EL (cell line): ENCODE results near the gene TIMM22.
A peak's percentile ranks its signal among the peaks of the same experiment; 100 is the strongest.
"Not testable (repeated sequence)": the region's sequence is repeated elsewhere in the genome, so short reads cannot be mapped to it uniquely, and the experiment has no call there.

Experiments
- DNase-seq: peaks from one replicate; pipeline ENCODE4 v3.0.0-alpha.2; 2016

Gene TIMM22

GRCh38 chr17:973053-973452 lies 23.9 kb upstream of the TIMM22 start:
- no peak for DNase-seq

- not testable (repeated sequence) for DNase-seq
These were observed 22.2 kb upstream of the TIMM22 start for GRCh38 chr17:974778-975177.

- DNase-seq, result peak; percentile 77
These were observed 21.5 kb upstream of the TIMM22 start for GRCh38 chr17:975371-975915.

- DNase-seq, result no peak
These were observed 20.6 kb upstream of the TIMM22 start for GRCh38 chr17:976312-976711.

- DNase-seq, result peak; percentile 65
These were observed 19.8 kb upstream of the TIMM22 start for GRCh38 chr17:977166-977565.

GRCh38 chr17:978103-979093 lies 18.5 kb upstream of the TIMM22 start:
- peak; percentile 67 for DNase-seq

GRCh38 chr17:979212-979538 lies 17.8 kb upstream of the TIMM22 start:
- DNase-seq, result no peak

GRCh38 chr17:979539-980405 lies 17.2 kb upstream of the TIMM22 start, which contains the start of gene NXN:
NXN (minus strand) TSS chr17:979776.
- peak; percentile 76 for DNase-seq

GRCh38 chr17:980406-981291 lies 16.3 kb upstream of the TIMM22 start:
- DNase-seq, result peak; percentile 89

GRCh38 chr17:981292-981658 lies 15.7 kb upstream of the TIMM22 start:
- DNase-seq, result no peak

- no peak for DNase-seq
These were observed 13.0 kb upstream of the TIMM22 start for GRCh38 chr17:983921-984320.

GRCh38 chr17:986322-986929 lies 10.5 kb upstream of the TIMM22 start:
- DNase-seq, result no peak

- DNase-seq, result no peak
These were observed 9.0 kb upstream of the TIMM22 start for GRCh38 chr17:987931-988330.

GRCh38 chr17:988561-988960 lies 8.4 kb upstream of the TIMM22 start:
- no peak for DNase-seq

GRCh38 chr17:992933-993332 lies 4.0 kb upstream of the TIMM22 start:
- no peak for DNase-seq

- not testable (repeated sequence) for DNase-seq
These were observed 1.6 kb upstream of the TIMM22 start for GRCh38 chr17:995324-995723.

- DNase-seq, result no peak
These were observed 1.2 kb downstream of the TIMM22 start for GRCh38 chr17:998111-998510.

GRCh38 chr17:1000597-1001461 lies 3.9 kb downstream of the TIMM22 start:
- DNase-seq, result peak; percentile 92

- DNase-seq, result peak; percentile 79
These were observed 4.9 kb downstream of the TIMM22 start for GRCh38 chr17:1001640-1002411.

- peak; percentile 53 for DNase-seq
These were observed 5.5 kb downstream of the TIMM22 start for GRCh38 chr17:1002412-1002753.
